KOPT-K1 (cell line): ENCODE results near the gene EEF1B2.
"Not testable (repeated sequence)": the region's sequence is repeated elsewhere in the genome, so short reads cannot be mapped to it uniquely, and the experiment has no call there.

Source experiments
- H3K27ac ChIP-seq: fragments of 200-600 bp; sonication (generic); 2 replicates; pipeline ENCODE4 v1.5.1; 2016; ENCODE audit warnings: antibody characterized with exemption, mild to moderate bottlenecking, low read depth, low read length; ENCODE audit not compliant: poor library complexity, severe bottlenecking
- H3K36me3 ChIP-seq: fragments of 200-600 bp; sonication (generic); 2 replicates; pipeline ENCODE4 v1.5.1; 2017; ENCODE audit warnings: antibody characterized with exemption, mild to moderate bottlenecking, low read length, moderate library complexity; ENCODE audit not compliant: insufficient read depth
- H3K9me3 ChIP-seq: fragments of 200-600 bp; sonication (generic); 2 replicates; pipeline ENCODE4 v1.5.1; 2017; ENCODE audit warnings: antibody characterized with exemption, low read length, mild to moderate bottlenecking; ENCODE audit not compliant: insufficient read depth, poor library complexity, severe bottlenecking

The EEF1B2 gene

GRCh38 chr2:206190111-206190510, 30.4 kb downstream of the EEF1B2 start:
- H3K27ac ChIP-seq, result no peak overlapping the region
- no peaks in the 10 kb centered on the region for H3K36me3 ChIP-seq
- no peaks in the 10 kb centered on the region for H3K9me3 ChIP-seq

GRCh38 chr2:206190689-206191088, 31.0 kb downstream of the EEF1B2 start:
- Histone ChIP-seq H3K27ac (no peak overlapping the region), H3K36me3 (no peaks in the 10 kb centered on the region), H3K9me3 (no peaks in the 10 kb centered on the region)

GRCh38 chr2:206192157-206192556, 32.5 kb downstream of the EEF1B2 start:
- Histone ChIP-seq H3K9me3 (no peaks in the 10 kb centered on the region), H3K36me3 (no peaks in the 10 kb centered on the region), H3K27ac (no peak overlapping the region)

- H3K36me3 ChIP-seq, result no peaks in the 10 kb centered on the region
- no peaks in the 10 kb centered on the region for H3K9me3 ChIP-seq
- H3K27ac ChIP-seq, result no peak overlapping the region
Measured at GRCh38 chr2:206193671-206194357, 34.1 kb downstream of the EEF1B2 start.

- Histone ChIP-seq H3K9me3 (no peaks in the 10 kb centered on the region), H3K27ac (no peak overlapping the region), H3K36me3 (no peaks in the 10 kb centered on the region)
Measured at GRCh38 chr2:206198677-206199076, 39.0 kb downstream of the EEF1B2 start.

GRCh38 chr2:206201075-206201848, 41.6 kb downstream of the EEF1B2 start:
- Histone ChIP-seq H3K27ac (no peak overlapping the region), H3K36me3 (no peaks in the 10 kb centered on the region)

GRCh38 chr2:206202446-206202845, 42.8 kb downstream of the EEF1B2 start:
- Histone ChIP-seq H3K9me3 (no peaks in the 10 kb centered on the region), H3K36me3 (no peaks in the 10 kb centered on the region), H3K27ac (no peak overlapping the region)

More at GRCh38 chr2:206201075-206201848, 41.6 kb downstream of the EEF1B2 start:
- H3K9me3 ChIP-seq, result no peaks in the 10 kb centered on the region

GRCh38 chr2:206203331-206203730, 43.6 kb downstream of the EEF1B2 start:
- Histone ChIP-seq H3K9me3 (no peaks in the 10 kb centered on the region), H3K27ac (no peak overlapping the region), H3K36me3 (no peaks in the 10 kb centered on the region)

GRCh38 chr2:206204710-206205109, 45.0 kb downstream of the EEF1B2 start:
- H3K9me3 ChIP-seq, result no peaks in the 10 kb centered on the region
- H3K27ac ChIP-seq, result no peak overlapping the region
- no peaks in the 10 kb centered on the region for H3K36me3 ChIP-seq

- not testable (repeated sequence) for H3K9me3 ChIP-seq, H3K27ac ChIP-seq, H3K36me3 ChIP-seq
Measured at GRCh38 chr2:206207316-206207715, 47.6 kb downstream of the EEF1B2 start.

- no peaks in the 10 kb centered on the region for H3K36me3 ChIP-seq
- no peaks in the 10 kb centered on the region for H3K9me3 ChIP-seq
- H3K27ac ChIP-seq, result no peak overlapping the region
Measured at GRCh38 chr2:206208900-206209299, 49.2 kb downstream of the EEF1B2 start.

- no peak overlapping the region for H3K27ac ChIP-seq
- no peaks in the 10 kb centered on the region for H3K36me3 ChIP-seq
- H3K9me3 ChIP-seq, result no peaks in the 10 kb centered on the region
Measured at GRCh38 chr2:206211657-206212255, 52.1 kb downstream of the EEF1B2 start.
